Measurements from ENCODE around the gene PPT1.

GRCh38 chr1:40050863-40051262 lies 46.2 kb downstream of the PPT1 start:
- TF ChIP-seq NRF1 (IDR thresholded peaks at IDR 0.05; ENCODE audit: low read depth, low read length) (no peak), JUND (IDR thresholded peaks at IDR 0.05) (no peak), TAF1 (IDR thresholded peaks at IDR 0.05; ENCODE audit: borderline replicate concordance, low read depth, low read length) (no peak), MXI1 (IDR thresholded peaks at IDR 0.05; ENCODE audit: low read depth, low read length) (no peak), GABPA (IDR thresholded peaks at IDR 0.05; ENCODE audit: low read depth) (no peak), YY1 (IDR thresholded peaks at IDR 0.05; ENCODE audit: low read depth) (no peak), ZBTB33 (IDR thresholded peaks at IDR 0.05; ENCODE audit: borderline replicate concordance, low read depth) (no peak), NFIC (IDR thresholded peaks at IDR 0.05; ENCODE audit: borderline replicate concordance) (no peak)
- TF ChIP-seq, protein P1, sequence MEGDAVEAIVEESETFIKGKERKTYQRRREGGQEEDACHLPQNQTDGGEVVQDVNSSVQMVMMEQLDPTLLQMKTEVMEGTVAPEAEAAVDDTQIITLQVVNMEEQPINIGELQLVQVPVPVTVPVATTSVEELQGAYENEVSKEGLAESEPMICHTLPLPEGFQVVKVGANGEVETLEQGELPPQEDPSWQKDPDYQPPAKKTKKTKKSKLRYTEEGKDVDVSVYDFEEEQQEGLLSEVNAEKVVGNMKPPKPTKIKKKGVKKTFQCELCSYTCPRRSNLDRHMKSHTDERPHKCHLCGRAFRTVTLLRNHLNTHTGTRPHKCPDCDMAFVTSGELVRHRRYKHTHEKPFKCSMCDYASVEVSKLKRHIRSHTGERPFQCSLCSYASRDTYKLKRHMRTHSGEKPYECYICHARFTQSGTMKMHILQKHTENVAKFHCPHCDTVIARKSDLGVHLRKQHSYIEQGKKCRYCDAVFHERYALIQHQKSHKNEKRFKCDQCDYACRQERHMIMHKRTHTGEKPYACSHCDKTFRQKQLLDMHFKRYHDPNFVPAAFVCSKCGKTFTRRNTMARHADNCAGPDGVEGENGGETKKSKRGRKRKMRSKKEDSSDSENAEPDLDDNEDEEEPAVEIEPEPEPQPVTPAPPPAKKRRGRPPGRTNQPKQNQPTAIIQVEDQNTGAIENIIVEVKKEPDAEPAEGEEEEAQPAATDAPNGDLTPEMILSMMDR (IDR thresholded peaks at IDR 0.05): no peak

Data from SK-N-SH (cell line).